SK-N-SH (cell line): ENCODE data around the gene FLAD1. TPM values are rescaled to one million over a fixed set of nuclear protein-coding genes. Genes with fewer than 3 reads are reported as not detected.

Experiments
- CTCF ChIA-PET: fragments of 300-600, 350-600 bp; formaldehyde crosslinking; extraction: SDS; loops from one replicate; lab custom pipeline; 2021; lab: Yijun Ruan, JAX
- POLR2A ChIA-PET: fragments of 350-600 bp; sonication (Branson Sonifier 250); formaldehyde crosslinking; extraction: SDS; loops from one replicate; lab custom pipeline; 2020; ENCODE audit warnings: antibody characterized with exemption, inconsistent platforms; lab: Yijun Ruan, JAX
- DNase-seq: peaks from one replicate; pipeline ENCODE4 v3.0.0; 2012
- H2AFZ ChIP-seq: fragments of 200-600 bp; sonication (generic); 2 replicates; pipeline ENCODE4 v1.8.1; 2016; ENCODE audit warnings: antibody characterized with exemption, mild to moderate bottlenecking, low read depth
- H3F3A ChIP-seq: fragments of 200-600 bp; sonication (generic); replicated peaks from 2 replicates; pipeline ENCODE3; 2016; ENCODE audit warnings: antibody characterized with exemption, mild to moderate bottlenecking; ENCODE audit not compliant: insufficient read depth
- H3K27ac ChIP-seq, 2 experiments: fragments of 200-500 bp in 1 of 2; fragments of 200-600 bp in 1 of 2; sonication (Bioruptor generic) in 1 of 2; sonication (generic), shearing (Covaris generic) in 1 of 2; 2 replicates each; pipeline versions ENCODE4 v1.5.1 to v1.6.1; 2014 to 2016; ENCODE audit warnings: low read depth in 2 of 2, inconsistent platforms in 1 of 2, low read length in 1 of 2, mild to moderate bottlenecking in 1 of 2, mixed read lengths in 1 of 2
- H3K27me3 ChIP-seq: fragments of 200-600 bp; sonication (generic), shearing (Covaris generic); 2 replicates; pipeline ENCODE4 v1.6.1; 2016; ENCODE audit warnings: mixed run types; ENCODE audit not compliant: insufficient read depth
- H3K36me3 ChIP-seq, 2 experiments: fragments of 200-500 bp in 1 of 2; fragments of 200-600 bp in 1 of 2; sonication (Bioruptor generic) in 1 of 2; sonication (generic) in 1 of 2; replicated peaks in 1 of 2; 2 replicates each; pipeline versions ENCODE3 to v1.5.1; 2014 to 2016; ENCODE audit warnings: low read length in 1 of 2, mild to moderate bottlenecking in 1 of 2; ENCODE audit not compliant: insufficient read depth in 2 of 2, control insufficient read depth in 1 of 2
- H3K4me1 ChIP-seq, 2 experiments: fragments of 200-500 bp in 1 of 2; fragments of 200-600 bp in 1 of 2; sonication (Bioruptor generic) in 1 of 2; sonication (generic), shearing (Covaris generic) in 1 of 2; 2 replicates each; pipeline versions ENCODE4 v1.5.1 to v1.6.1; 2014 to 2016; ENCODE audit warnings: low read depth in 1 of 2, low read length in 1 of 2, mixed run types in 1 of 2; ENCODE audit not compliant: insufficient read depth in 2 of 2, control insufficient read depth in 1 of 2
- H3K4me2 ChIP-seq: fragments of 200-600 bp; sonication (generic), shearing (Covaris generic); 2 replicates; pipeline ENCODE4 v1.6.1; 2017; ENCODE audit warnings: mixed run types
- H3K4me3 ChIP-seq, 2 experiments: fragments of 200-500 bp in 1 of 2; fragments of 200-600 bp in 1 of 2; sonication (Bioruptor generic) in 1 of 2; sonication (generic), shearing (Covaris generic) in 1 of 2; 2 replicates each; pipeline versions ENCODE4 v1.5.1 to v1.8.1; 2014 to 2016; ENCODE audit warnings: low read depth in 2 of 2, inconsistent platforms in 1 of 2, low read length in 1 of 2, mild to moderate bottlenecking in 1 of 2, mixed read lengths in 1 of 2, moderate library complexity in 1 of 2
- H3K79me2 ChIP-seq: fragments of 200-600 bp; sonication (generic); 2 replicates; pipeline ENCODE4 v1.8.1; 2017; ENCODE audit warnings: mild to moderate bottlenecking; ENCODE audit not compliant: insufficient read depth
- H3K9ac ChIP-seq: fragments of 200-600 bp; sonication (generic); 2 replicates; pipeline ENCODE4 v1.6.1; 2017; ENCODE audit warnings: mixed run types
- H3K9me2 ChIP-seq: fragments of 200-600 bp; sonication (generic); 2 replicates; pipeline ENCODE4 v1.6.1; 2017; ENCODE audit warnings: mixed run types
- H3K9me3 ChIP-seq: fragments of 200-600 bp; sonication (generic); 2 replicates; pipeline ENCODE4 v1.6.1; 2017; ENCODE audit warnings: mixed run types, mild to moderate bottlenecking, moderate library complexity
- H4K20me1 ChIP-seq: fragments of 200-600 bp; sonication (generic); 2 replicates; pipeline ENCODE4 v1.6.1; 2017; ENCODE audit warnings: mild to moderate bottlenecking, mixed run types; ENCODE audit not compliant: insufficient read depth
- ELF1 ChIP-seq: IDR thresholded peaks from 2 replicates; pipeline ENCODE4 v1.4.0; 2012
- EZH2phosphoT487 ChIP-seq: fragments of 200-600 bp; sonication (generic); IDR thresholded peaks from 2 replicates; pipeline ENCODE4 v1.6.1; 2017; ENCODE audit warnings: low read depth, mixed run types, mild to moderate bottlenecking, antibody characterized with exemption, moderate library complexity, borderline replicate concordance
- FOXJ3 ChIP-seq: sonication (generic); formaldehyde crosslinking; IDR thresholded peaks from 2 replicates; pipeline ENCODE4 v1.5.1; 2020; ENCODE audit warnings: mild to moderate bottlenecking, missing genetic modification reagents
- FOXM1 ChIP-seq: IDR thresholded peaks from 2 replicates; pipeline ENCODE4 v1.4.0; 2012; ENCODE audit warnings: low read depth, mild to moderate bottlenecking
- GATA2 ChIP-seq: sonication (generic); formaldehyde crosslinking; IDR thresholded peaks from 2 replicates; pipeline ENCODE4 v1.5.0; 2020; ENCODE audit warnings: mild to moderate bottlenecking, missing genetic modification reagents
- JUND ChIP-seq: IDR thresholded peaks from 2 replicates; pipeline ENCODE4 v1.4.0; 2012
- MEF2A ChIP-seq: IDR thresholded peaks from 2 replicates; pipeline ENCODE4 v1.4.0; 2012; ENCODE audit warnings: low read depth, borderline replicate concordance
- NFIC ChIP-seq: IDR thresholded peaks from 2 replicates; pipeline ENCODE4 v1.4.0; 2012; ENCODE audit warnings: borderline replicate concordance
- NRF1 ChIP-seq: IDR thresholded peaks from 2 replicates; pipeline ENCODE4 v1.6.1; 2012; ENCODE audit warnings: low read depth, mild to moderate bottlenecking, low read length
- POLR2AphosphoS5 ChIP-seq: IDR thresholded peaks from 2 replicates; pipeline ENCODE4 v1.6.1; 2012; ENCODE audit warnings: low read depth, low read length
- RAD21 ChIP-seq: IDR thresholded peaks from 2 replicates; pipeline ENCODE4 v1.6.1; 2012; ENCODE audit warnings: mild to moderate bottlenecking, low read length
- SIN3A ChIP-seq: IDR thresholded peaks from 2 replicates; pipeline ENCODE4 v1.6.1; 2012; ENCODE audit warnings: low read depth, mild to moderate bottlenecking, low read length, moderate library complexity, borderline replicate concordance
- SMC3 ChIP-seq: IDR thresholded peaks from 2 replicates; pipeline ENCODE4 v1.6.1; 2012; ENCODE audit warnings: low read depth, low read length, improper control_type of control experiment
- TCF12 ChIP-seq: IDR thresholded peaks from 2 replicates; pipeline ENCODE4 v1.4.0; 2012
- TEAD4 ChIP-seq: IDR thresholded peaks from 2 replicates; pipeline ENCODE4 v1.4.0; 2012; ENCODE audit warnings: mild to moderate bottlenecking, borderline replicate concordance; ENCODE audit not compliant: insufficient read depth
- WGBS: methylation state at CpG from one replicate; pipeline ENCODE4 v1.1.6; 2017; ENCODE audit warnings: low lambda C conversion rate; 5-methylcytosine and 5-hydroxymethylcytosine counted together
- polyA plus RNA-seq, 3 experiments: library from polyadenylated mRNA; depleted of rRNA; stranded (reverse); fragments of >200 nt; gene quantifications; 2 replicates each; pipeline ENCODE4 v1.2.3, GENCODE V29; 2012
- TF ChIP-seq, protein P1 (sequence below): fragments of 200-600 bp; sonication (generic); IDR thresholded peaks from 2 replicates; pipeline ENCODE4 v1.6.1; 2017; ENCODE audit warnings: antibody characterized with exemption, mild to moderate bottlenecking, moderate library complexity
- TF ChIP-seq, protein P2 (sequence below): IDR thresholded peaks from 2 replicates; pipeline ENCODE4 v1.4.0; 2012; ENCODE audit warnings: low read depth, borderline replicate concordance
- TF ChIP-seq, protein P3 (sequence below): IDR thresholded peaks from 2 replicates; pipeline ENCODE4; 2012
- TF ChIP-seq, protein P4 (sequence below): fragments of 150-350 bp; IDR thresholded peaks from 2 replicates; pipeline ENCODE4 v1.6.1; 2017; ENCODE audit warnings: antibody characterized with exemption, low read length, low read depth, borderline replicate concordance

The FLAD1 gene
- polyA plus RNA-seq, 1 of the 3 experiments (the other 2 are of a cell fraction): 50.8 TPM

DNA sequence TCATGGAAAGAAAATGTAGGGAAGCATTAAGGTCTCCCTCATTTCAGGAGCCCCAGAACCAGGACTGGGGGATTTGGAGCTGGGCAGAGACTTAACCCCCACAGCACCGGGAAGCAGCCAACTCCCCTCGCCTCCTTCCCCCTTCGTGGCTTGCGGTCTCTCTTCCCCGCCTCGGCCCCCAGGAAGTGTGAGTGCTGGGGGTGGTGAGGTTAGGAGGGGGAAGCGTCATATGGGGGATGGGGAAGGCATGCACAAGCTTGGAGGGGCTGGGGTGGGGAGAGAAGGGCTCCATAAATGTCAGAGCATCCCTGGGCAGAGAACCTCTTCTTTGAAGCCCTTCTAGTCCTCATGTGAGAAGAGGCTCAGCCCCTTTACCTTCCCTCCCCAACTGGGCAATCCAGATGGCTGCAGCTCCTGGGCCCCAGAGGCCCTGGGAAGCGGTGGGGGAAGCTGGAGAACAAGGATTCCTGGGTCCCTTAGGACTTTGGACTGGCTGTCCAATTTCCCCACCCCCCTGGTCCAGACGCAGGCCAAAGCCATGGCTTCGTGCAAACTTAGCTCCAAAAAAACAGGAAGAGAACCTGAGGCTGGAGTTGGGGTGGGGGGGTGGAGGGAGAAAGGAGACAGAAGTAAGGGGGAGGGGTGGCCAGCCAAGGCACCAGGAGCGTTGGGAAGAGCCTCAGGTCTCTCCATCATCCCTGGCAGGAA, 27.2 kb downstream of the FLAD1 start (continued):
- TF ChIP-seq, protein P1, sequence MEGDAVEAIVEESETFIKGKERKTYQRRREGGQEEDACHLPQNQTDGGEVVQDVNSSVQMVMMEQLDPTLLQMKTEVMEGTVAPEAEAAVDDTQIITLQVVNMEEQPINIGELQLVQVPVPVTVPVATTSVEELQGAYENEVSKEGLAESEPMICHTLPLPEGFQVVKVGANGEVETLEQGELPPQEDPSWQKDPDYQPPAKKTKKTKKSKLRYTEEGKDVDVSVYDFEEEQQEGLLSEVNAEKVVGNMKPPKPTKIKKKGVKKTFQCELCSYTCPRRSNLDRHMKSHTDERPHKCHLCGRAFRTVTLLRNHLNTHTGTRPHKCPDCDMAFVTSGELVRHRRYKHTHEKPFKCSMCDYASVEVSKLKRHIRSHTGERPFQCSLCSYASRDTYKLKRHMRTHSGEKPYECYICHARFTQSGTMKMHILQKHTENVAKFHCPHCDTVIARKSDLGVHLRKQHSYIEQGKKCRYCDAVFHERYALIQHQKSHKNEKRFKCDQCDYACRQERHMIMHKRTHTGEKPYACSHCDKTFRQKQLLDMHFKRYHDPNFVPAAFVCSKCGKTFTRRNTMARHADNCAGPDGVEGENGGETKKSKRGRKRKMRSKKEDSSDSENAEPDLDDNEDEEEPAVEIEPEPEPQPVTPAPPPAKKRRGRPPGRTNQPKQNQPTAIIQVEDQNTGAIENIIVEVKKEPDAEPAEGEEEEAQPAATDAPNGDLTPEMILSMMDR: no peak
- TF ChIP-seq GATA2 (CRISPR knock-in tag) (no peak), RAD21 (no peak), MEF2A (no peak), FOXJ3 (CRISPR knock-in tag) (no peak), TEAD4 (no peak)
- TF ChIP-seq, protein P2, sequence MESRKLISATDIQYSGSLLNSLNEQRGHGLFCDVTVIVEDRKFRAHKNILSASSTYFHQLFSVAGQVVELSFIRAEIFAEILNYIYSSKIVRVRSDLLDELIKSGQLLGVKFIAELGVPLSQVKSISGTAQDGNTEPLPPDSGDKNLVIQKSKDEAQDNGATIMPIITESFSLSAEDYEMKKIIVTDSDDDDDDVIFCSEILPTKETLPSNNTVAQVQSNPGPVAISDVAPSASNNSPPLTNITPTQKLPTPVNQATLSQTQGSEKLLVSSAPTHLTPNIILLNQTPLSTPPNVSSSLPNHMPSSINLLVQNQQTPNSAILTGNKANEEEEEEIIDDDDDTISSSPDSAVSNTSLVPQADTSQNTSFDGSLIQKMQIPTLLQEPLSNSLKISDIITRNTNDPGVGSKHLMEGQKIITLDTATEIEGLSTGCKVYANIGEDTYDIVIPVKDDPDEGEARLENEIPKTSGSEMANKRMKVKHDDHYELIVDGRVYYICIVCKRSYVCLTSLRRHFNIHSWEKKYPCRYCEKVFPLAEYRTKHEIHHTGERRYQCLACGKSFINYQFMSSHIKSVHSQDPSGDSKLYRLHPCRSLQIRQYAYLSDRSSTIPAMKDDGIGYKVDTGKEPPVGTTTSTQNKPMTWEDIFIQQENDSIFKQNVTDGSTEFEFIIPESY: no peak
- TF ChIP-seq, protein P3, sequence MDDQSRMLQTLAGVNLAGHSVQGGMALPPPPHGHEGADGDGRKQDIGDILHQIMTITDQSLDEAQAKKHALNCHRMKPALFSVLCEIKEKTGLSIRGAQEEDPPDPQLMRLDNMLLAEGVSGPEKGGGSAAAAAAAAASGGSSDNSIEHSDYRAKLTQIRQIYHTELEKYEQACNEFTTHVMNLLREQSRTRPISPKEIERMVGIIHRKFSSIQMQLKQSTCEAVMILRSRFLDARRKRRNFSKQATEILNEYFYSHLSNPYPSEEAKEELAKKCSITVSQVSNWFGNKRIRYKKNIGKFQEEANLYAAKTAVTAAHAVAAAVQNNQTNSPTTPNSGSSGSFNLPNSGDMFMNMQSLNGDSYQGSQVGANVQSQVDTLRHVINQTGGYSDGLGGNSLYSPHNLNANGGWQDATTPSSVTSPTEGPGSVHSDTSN: no peak

DNA sequence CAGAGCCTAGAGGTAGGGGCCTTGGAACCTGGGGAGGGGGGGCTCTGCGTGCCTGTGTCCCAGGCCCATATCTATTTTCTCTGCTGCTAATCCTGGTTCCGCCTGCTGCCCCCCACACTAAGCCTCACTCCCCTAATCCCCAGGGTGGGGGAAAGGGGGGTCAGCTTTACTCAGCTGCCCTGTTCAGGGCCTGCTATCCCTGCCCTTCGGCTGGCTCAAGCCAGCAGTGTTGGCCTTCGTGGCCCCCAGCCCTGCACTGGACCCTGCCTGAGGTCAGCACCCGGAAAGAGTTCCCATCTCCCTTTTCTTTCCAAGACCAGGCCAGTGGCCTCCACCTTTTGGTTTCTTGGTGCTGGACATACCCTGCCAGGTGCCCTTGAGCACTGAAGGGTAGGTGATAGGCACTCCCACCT, 27.9 kb downstream of the FLAD1 start:
- Histone ChIP-seq H3K4me1 (peaks cover 0 to 12% of the 10 kb centered on the region in 2 experiments; a peak in 1 of 4 replicates), H3K4me2 (no peak overlapping the region), H3K27me3 (no peaks in the 10 kb centered on the region), H3K9me3 (no peaks in the 10 kb centered on the region), H3K27ac (no peak overlapping the region), H3K9me2 (no peaks in the 10 kb centered on the region), H3K9ac (no peak overlapping the region), H3K79me2 (peaks cover 5% of the 10 kb centered on the region), H3F3A (no peaks in the 10 kb centered on the region), H3K4me3 (no peak overlapping the region), H2AFZ (no peak overlapping the region), H4K20me1 (peaks cover 3% of the 10 kb centered on the region; the same call in 1 of the 2 replicates), H3K36me3 (peaks cover 0 to 17% of the 10 kb centered on the region in 2 experiments)
- DNase-seq: no peak
- WGBS: 100% methylated on average over 4 of the region's 5 CpGs
- CTCF ChIA-PET: interaction anchor here (0.8 to 9.3 kb wide), 6 partner anchors 10 to 163 kb away, joined by 3 to 149 read pairs (median 4); partner anchors contain the start of genes ADAM15, PYGO2 and ZBTB7B
- POLR2A ChIA-PET: interaction anchor here (1.4 kb wide), 1 partner anchor 11 kb away, joined by 4 read pairs; no protein-coding TSS in a partner anchor
- TF ChIP-seq ELF1: no peak
- TF ChIP-seq FOXM1: no peak
- TF ChIP-seq GATA2 (CRISPR knock-in tag): no peak
- no peak for TF ChIP-seq SIN3A
- TF ChIP-seq, protein P4, sequence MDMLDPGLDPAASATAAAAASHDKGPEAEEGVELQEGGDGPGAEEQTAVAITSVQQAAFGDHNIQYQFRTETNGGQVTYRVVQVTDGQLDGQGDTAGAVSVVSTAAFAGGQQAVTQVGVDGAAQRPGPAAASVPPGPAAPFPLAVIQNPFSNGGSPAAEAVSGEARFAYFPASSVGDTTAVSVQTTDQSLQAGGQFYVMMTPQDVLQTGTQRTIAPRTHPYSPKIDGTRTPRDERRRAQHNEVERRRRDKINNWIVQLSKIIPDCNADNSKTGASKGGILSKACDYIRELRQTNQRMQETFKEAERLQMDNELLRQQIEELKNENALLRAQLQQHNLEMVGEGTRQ: no peak
- TF ChIP-seq, protein P2: no peak
- TF ChIP-seq, protein P3: no peak
- TF ChIP-seq TEAD4: no peak
- no peak for TF ChIP-seq NFIC
- TF ChIP-seq EZH2phosphoT487: no peak
- TF ChIP-seq NRF1: no peak
- no peak for TF ChIP-seq POLR2AphosphoS5
- TF ChIP-seq MEF2A: no peak
- TF ChIP-seq SMC3: no peak
- TF ChIP-seq TCF12: no peak
- TF ChIP-seq FOXJ3 (CRISPR knock-in tag): no peak
- TF ChIP-seq JUND: no peak
